M059J (cell line): ENCODE measurements around the gene DEUP1. TPM values are rescaled to one million over a fixed set of nuclear protein-coding genes. Genes with fewer than 3 reads are reported as not detected.
"Not testable (repeated sequence)": the region's sequence is repeated elsewhere in the genome, so short reads cannot be mapped to it uniquely, and the experiment has no call there.

Source experiments
- DNase-seq: peaks from one replicate; pipeline ENCODE4 v3.0.0-alpha.2; 2012; ENCODE audit warnings: low read depth
- total RNA-seq: library from RNA; depleted of rRNA; stranded (reverse); fragments of >200 nt; shearing (Covaris generic); gene quantifications from 2 replicates; pipeline ENCODE4 v1.2.3, GENCODE V29; 2014

The DEUP1 gene
- total RNA-seq, 1 experiment from 2014 or later = not detected

GRCh38 chr11:93350835-93351234 is 20.3 kb downstream of the DEUP1 start:
- no peak for DNase-seq

- DNase-seq = no peak
Measured at GRCh38 chr11:93359396-93359795, 28.9 kb downstream of the DEUP1 start.

- no peak for DNase-seq
Measured at GRCh38 chr11:93361435-93361834, 30.9 kb downstream of the DEUP1 start.

GRCh38 chr11:93368022-93368421 is 37.5 kb downstream of the DEUP1 start:
- DNase-seq = no peak

DNA sequence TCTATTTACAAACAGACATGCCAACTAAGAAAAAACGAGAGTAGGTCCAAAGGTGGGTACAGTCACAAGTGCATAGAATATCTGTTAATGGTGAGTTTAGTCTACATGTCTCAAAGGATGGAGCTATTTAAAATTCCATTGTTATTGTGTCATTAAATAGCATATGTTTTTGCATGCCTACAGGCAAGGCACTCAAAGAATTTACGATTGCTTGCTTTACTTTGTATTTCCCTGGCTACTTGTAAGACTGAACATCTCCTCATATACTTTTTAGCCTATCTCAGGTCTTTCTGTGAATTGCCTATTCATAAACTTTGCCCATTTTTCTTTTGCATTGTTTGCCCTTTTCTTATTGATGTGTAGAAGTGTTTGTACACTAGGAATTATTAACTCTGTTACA is 39.7 kb downstream of the DEUP1 start:
- peak; percentile 43 for DNase-seq

DNA sequence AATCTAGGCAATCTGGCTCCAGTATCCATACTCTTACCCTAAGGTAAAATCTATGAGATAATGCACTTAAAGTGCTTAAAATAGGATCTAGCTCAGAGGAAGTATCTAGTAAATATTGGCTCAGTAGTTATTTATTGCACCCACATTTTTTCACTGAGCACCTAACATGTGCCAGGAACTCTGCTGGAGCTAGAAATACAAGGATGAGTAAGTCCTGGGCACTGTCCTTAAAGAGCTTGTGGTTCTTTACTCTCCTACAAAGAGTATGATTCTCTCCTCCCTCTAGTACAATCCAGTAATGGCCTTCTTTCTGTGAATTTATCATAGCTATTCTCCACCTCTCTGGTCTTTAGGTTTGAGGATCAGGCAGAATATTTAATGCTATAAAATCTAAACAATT is 59.2 kb downstream of the DEUP1 start:
- peak; percentile 15 for DNase-seq

GRCh38 chr11:93392867-93393266 is 62.3 kb downstream of the DEUP1 start:
- no peak for DNase-seq

GRCh38 chr11:93393386-93393785 is 62.8 kb downstream of the DEUP1 start:
- DNase-seq = no peak

DNA sequence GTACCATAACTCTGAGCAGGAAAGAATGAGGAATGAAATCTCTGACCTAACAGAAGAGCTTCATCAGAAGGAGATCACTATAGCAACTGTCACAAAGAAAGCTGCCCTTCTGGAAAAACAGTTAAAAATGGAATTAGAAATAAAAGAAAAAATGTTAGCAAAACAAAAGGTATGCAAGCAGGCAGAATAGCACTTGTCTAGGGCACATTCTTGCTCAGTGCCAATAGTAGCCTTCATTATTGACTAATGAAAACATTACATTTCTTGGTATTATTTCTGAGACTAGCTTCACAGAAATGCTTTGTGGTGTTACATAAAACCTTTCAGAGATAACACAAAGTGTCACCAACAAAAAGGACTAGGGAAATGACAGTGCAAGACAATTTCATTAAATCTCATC is 63.9 kb downstream of the DEUP1 start:
- DNase-seq = no peak

- peak; percentile 60 for DNase-seq
Measured at GRCh38 chr11:93396316-93396715, 65.8 kb downstream of the DEUP1 start.

DNA sequence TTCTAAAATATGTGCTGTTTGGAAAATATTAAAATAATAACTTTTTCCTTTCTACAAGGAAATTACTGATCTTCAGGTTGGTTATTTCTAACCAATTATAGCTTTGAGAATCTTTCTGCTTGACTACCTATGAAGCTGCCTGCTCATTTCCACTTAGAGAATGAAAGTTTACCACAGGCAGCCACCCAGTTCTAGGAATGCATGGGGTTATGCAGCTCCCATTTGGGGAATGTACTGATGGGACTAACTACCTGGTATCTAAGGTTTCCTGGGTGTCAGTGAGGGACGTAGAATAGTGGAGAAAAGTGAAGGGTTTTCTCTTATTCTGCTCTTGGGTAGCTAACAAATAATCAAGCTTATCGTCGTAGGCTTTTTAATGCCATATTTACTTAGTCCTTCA is 73.4 kb downstream of the DEUP1 start:
- no peak for DNase-seq

GRCh38 chr11:93407777-93408401 is 77.3 kb downstream of the DEUP1 start:
- DNase-seq = no peak

GRCh38 chr11:93410441-93410840 is 79.9 kb downstream of the DEUP1 start:
- DNase-seq = no peak

DNA sequence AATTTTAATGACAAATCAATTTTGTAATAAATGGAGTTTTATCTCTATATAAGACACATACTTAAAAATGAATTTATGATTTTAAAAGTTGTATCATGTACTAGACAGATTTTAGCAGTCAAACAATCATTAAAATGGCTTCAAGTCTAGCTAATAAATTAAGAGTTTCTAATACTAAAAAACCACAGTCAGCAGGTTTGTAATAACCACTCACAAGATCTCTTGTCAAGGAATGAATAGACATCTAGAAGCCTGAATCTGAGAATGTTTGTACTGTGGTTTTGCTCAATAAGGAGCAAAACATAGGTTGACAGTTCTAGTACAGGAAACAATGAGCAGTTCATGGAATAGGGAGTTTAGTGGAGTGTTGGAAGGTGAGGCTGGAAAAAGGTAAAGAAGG is 81.2 kb downstream of the DEUP1 start:
- no peak for DNase-seq

GRCh38 chr11:93432247-93432646 is 101.7 kb downstream of the DEUP1 start:
- DNase-seq = no peak

GRCh38 chr11:93443232-93443631 is 112.7 kb downstream of the DEUP1 start:
- not testable (repeated sequence) for DNase-seq

DNA sequence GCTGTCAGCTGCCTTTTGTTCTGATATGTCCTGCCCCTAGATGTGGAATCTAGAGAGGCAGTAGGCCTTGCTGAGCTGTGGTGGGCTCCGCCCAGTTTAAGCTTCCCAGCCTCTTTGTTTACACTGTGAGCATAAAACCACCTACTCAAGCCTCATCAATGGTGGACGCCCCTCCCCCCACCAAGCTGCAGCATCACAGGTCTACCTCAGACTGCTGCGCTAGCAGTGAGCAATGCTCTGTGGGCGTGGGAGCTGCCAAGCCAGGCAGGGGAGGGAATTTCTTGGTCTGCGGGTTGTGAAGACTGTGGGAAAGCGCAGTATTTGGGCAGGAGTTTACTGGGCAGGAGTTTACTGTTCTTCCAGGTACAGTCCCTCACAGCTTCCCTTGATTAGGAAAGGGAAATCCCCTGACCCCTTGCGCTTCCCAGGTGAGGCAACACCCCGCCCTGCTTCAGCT is 114.1 kb downstream of the DEUP1 start:
- DNase-seq = peak; percentile 51

DNA sequence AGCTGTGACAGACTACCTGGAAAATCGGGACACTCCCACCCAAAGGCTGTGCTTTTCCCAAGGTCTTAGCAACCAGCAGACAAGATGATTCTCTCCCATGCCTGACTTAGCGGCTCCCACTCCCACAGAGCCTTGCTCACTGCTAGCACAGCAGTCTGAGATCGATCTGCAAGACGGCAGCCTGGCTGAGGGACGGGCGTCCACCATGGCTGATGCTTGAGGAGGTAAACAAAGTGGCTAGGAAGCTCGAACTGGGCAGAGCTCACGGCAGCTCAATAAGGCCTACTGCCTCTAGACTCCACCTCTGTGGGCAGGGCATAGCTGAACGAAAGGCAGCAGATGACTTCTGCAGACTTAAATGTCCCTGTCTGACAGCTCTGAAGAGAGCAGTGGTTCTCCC is 127.7 kb downstream of the DEUP1 start:
- DNase-seq = no peak

DNA sequence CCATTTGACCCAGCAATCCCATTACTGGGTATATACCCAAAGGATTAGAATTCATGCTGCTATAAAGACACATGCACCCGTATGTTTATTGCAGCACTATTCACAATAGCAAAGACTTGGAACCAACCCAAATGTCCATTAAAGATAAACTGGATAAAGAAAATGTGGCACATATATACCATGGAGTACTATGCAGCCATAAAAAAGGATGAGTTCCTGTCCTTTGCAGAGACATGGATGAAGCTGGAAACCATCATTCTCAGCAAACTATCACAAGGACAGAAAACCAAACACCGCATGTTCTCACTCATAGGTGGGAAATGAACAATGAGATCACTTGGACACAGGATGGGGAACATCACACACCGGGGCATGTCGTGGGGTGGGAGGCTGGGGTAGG is 133.1 kb downstream of the DEUP1 start:
- not testable (repeated sequence) for DNase-seq

DNA sequence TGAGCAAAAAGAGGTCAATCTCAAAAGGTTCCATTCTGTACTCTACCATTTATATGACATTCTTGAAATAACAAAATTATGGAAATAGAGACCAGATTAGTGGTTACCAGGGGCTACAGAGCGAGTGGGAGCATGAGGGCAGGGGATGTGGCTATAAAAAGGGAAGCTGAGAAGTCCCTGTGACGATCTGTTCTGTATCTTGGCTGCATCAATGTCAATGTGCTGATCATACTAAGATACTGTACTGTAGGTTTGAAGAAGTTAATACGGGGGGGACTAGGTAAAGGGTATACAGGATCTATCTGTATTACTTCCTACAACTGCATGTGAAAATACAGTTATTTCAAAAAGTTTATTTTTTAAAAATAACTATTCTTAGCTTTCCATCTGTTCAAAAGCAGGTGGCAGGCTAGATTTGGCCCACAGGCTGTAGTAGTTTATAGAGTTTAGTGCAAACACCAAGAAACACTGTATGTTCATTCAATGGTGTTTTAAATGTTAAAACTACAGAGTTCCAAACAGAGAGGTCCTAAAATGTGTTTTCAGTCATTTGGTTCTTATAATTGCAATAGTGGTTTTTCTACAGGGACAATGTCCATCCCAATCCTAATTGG is 134.5 kb downstream of the DEUP1 start:
- no peak for DNase-seq

GRCh38 chr11:93467054-93467453 is 136.5 kb downstream of the DEUP1 start:
- DNase-seq = no peak

GRCh38 chr11:93468290-93468689 is 137.7 kb downstream of the DEUP1 start:
- no peak for DNase-seq

- DNase-seq = no peak
Measured at GRCh38 chr11:93474123-93474522, 143.6 kb downstream of the DEUP1 start.

GRCh38 chr11:93476796-93477195 is 146.3 kb downstream of the DEUP1 start:
- peak; percentile 90 for DNase-seq
